ENCODE data around the gene TPD52L2.
"Not testable (repeated sequence)": the region's sequence is repeated elsewhere in the genome, so short reads cannot be mapped to it uniquely, and the experiment has no call there.

GRCh38 chr20:63874241-63874640 lies 9.2 kb downstream of the TPD52L2 start:
- not testable (repeated sequence) for TF ChIP-seq CTCF (IDR thresholded peaks at IDR 0.05); REST (IDR thresholded peaks at IDR 0.05; ENCODE audit: insufficient read depth in 1 of 2, low read depth in 2 of 2, low read length in 1 of 2); TCF7L2 (IDR thresholded peaks at IDR 0.05; ENCODE audit: low read depth, low read length); SIN3A (IDR thresholded peaks at IDR 0.05; ENCODE audit: borderline replicate concordance, insufficient read depth, low read depth, low read length)
